ENCODE measurements around the gene KLHL17. TPM values are rescaled to one million over a fixed set of nuclear protein-coding genes. Genes with fewer than 3 reads are reported as not detected.
"Not testable (repeated sequence)": the region's sequence is repeated elsewhere in the genome, so short reads cannot be mapped to it uniquely, and the experiment has no call there.

Gene KLHL17
- total and polyA plus RNA-seq, 10 donors = 12.0 to 31.6 (median 18.8) TPM

DNA sequence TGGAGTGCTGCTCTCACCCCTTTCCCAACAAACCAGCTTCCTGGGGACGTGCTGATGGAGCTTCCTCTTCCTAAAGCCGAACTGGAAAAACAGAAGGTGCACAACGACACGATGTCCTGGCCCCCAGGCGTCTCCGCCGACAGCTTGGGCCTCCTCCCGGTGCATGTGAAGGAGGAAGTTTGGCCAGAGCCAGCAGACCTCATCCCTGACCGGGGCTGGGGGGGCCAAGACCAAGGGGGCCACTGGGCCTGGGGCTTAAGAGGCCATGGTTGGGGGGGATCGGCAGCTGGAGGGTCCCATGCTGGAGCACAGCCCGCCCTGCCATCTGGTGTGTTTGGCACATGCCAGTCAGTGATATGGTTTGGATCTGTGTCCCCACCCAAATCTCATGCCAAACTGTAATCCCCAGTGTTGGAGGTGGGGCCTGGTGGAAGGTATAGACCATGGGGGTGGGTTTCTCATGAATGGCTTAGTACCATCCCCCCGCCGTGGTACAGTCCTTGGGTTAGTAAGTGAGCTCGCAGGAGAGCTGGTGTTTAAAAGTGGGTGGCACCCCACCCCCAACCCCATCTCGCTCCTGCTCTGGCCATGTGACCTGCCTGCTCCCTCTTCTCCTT lies 33.1 kb downstream of the KLHL17 start:
- Histone ChIP-seq H3K4me3 (no peak overlapping the region), H3K27me3 (replicated peaks in 1 of 7) (peaks cover 6 to 84% (median 24%) of the 10 kb centered on the region in 7 donors), H3K4me1 (peaks cover 0 to 28% (median 13%) of the 10 kb centered on the region in 6 donors), H3K9me3 (peaks cover 0 to 17% (median 11%) of the 10 kb centered on the region in 8 donors), H3K36me3 (peaks cover 0 to 5% (median 0%) of the 10 kb centered on the region in 6 donors), H3K27ac (no peak overlapping the region)
- intact Hi-C loops (cut with DNase I; ENCODE audit: low total_unique reads) = no loop called here
- TF ChIP-seq POLR2AphosphoS5 (IDR thresholded peaks at IDR 0.05) (no peak), POLR2A (IDR thresholded peaks at IDR 0.05) (no peak)
- TF ChIP-seq, protein P1, sequence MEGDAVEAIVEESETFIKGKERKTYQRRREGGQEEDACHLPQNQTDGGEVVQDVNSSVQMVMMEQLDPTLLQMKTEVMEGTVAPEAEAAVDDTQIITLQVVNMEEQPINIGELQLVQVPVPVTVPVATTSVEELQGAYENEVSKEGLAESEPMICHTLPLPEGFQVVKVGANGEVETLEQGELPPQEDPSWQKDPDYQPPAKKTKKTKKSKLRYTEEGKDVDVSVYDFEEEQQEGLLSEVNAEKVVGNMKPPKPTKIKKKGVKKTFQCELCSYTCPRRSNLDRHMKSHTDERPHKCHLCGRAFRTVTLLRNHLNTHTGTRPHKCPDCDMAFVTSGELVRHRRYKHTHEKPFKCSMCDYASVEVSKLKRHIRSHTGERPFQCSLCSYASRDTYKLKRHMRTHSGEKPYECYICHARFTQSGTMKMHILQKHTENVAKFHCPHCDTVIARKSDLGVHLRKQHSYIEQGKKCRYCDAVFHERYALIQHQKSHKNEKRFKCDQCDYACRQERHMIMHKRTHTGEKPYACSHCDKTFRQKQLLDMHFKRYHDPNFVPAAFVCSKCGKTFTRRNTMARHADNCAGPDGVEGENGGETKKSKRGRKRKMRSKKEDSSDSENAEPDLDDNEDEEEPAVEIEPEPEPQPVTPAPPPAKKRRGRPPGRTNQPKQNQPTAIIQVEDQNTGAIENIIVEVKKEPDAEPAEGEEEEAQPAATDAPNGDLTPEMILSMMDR (IDR thresholded peaks at IDR 0.05 in 8 of 11, conservative IDR thresholded peaks at IDR 0.05 in 3 of 11) = no peak
- peak; percentile 69 for DNase-seq
- WGBS, 5 donors = 57 to 74% (median 68%) methylated on average over 14 to 15 of the region's 15 CpGs

DNA sequence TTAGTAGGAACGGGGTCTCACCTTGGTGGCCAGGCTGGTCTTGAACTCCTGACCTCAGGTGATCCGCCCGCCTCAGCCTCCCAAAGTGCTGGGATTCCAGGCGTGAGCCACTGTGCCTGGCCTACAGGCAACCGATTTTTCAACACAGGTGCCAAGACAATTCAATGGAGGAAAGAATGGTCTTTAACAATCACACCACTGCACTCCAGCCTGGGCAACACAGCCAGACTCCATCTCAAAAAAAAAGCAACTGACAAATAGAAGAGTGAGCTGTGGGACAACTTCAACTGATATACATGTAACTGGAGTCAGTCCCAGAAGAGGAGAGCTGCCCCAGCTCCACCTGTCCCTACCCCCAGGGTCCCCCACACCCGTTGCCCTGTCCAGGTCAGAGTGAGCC lies 34.2 kb downstream of the KLHL17 start:
- WGBS, 5 donors = 82 to 90% (median 84%) methylated on average over 6 of the region's 6 CpGs
- Histone ChIP-seq H3K9me3 (peaks cover 0 to 17% (median 11%) of the 10 kb centered on the region in 8 donors), H3K27me3 (replicated peaks in 1 of 7) (peaks cover 6 to 93% (median 34%) of the 10 kb centered on the region in 7 donors), H3K4me1 (peaks cover 4 to 39% (median 23%) of the 10 kb centered on the region in 6 donors)
- H3K36me3 ChIP-seq; DNase-seq; intact Hi-C loops (cut with DNase I; ENCODE audit: low total_unique reads); H3K27ac ChIP-seq; H3K4me3 ChIP-seq: not testable (repeated sequence)

DNA sequence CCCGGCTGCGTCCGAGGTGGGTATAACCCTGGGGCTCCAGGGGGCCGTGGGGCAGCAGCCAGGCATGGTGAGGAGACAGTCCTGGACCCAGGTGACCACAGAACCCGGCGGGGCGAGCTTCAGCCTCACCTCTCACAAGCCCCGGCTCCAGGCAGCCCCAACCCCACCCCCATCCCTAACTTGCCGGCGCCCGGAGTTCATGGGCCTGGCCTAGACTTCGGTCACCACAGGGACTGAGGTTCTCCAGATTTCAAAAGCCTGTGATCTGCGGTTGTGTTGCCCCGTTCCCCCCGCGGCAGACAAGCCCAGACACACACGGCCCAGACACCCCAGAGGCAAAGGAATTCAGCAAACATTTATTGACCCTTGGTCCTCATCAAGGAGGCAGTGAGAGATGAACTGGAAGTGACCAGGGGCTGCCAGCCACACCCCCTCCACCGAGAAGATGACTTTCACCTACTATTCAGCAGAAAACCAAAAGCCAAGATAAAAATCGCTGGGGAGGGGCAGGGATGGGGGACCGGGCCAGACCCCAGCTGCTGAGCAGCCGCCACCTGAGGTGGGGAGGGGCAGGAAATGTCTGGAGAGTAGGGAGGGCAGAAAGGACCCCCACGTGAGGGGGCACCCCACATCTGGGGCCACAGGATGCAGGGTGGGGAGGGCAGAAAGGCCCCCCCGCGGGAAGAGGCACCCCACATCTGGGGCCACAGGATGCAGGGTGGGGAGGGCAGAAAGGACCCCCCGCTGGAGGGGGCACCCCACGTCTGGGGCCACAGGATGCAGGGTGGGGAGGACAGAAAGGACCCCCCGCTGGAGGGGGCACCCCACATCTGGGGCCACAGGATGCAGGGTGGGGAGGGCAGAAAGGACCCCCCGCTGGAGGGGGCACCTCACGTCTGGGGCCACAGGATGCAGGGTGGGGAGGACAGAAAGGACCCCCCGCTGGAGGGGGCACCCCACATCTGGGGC lies 35.6 kb downstream of the KLHL17 start:
- Histone ChIP-seq H3K4me3 (no peak overlapping the region), H3K27me3 (replicated peaks in 1 of 7) (peaks cover 6 to 93% (median 49%) of the 10 kb centered on the region in 7 donors), H3K27ac (no peak overlapping the region), H3K36me3 (peaks cover 0 to 5% (median 0%) of the 10 kb centered on the region in 6 donors), H3K9me3 (peaks cover 0 to 17% (median 11%) of the 10 kb centered on the region in 8 donors), H3K4me1 (peaks cover 5 to 53% (median 37%) of the 10 kb centered on the region in 6 donors)
- TF ChIP-seq POLR2AphosphoS5 (IDR thresholded peaks at IDR 0.05) (no peak), POLR2A (IDR thresholded peaks at IDR 0.05) (no peak)
- TF ChIP-seq, protein P1 (IDR thresholded peaks at IDR 0.05 in 8 of 11, conservative IDR thresholded peaks at IDR 0.05 in 3 of 11) = no peak
- peak; percentile 71 for DNase-seq
- intact Hi-C loops (cut with DNase I; ENCODE audit: low total_unique reads) = no loop called here
- WGBS, 5 donors = 27 to 33% (median 28%) methylated on average over 20 to 30 of the region's 30 CpGs

- H3K27ac ChIP-seq = no peak overlapping the region
- no peak for TF ChIP-seq POLR2A (IDR thresholded peaks at IDR 0.05)
- TF ChIP-seq, protein P1 (IDR thresholded peaks at IDR 0.05 in 8 of 11, conservative IDR thresholded peaks at IDR 0.05 in 3 of 11) = no peak
- no peak for TF ChIP-seq POLR2AphosphoS5 (IDR thresholded peaks at IDR 0.05)
- 43 to 51% (median 46%) methylated on average over 20 to 24 of the region's 24 CpGs for WGBS, 5 donors
- peaks cover 0 to 6% (median 3%) of the 10 kb centered on the region in 8 donors for H3K9me3 ChIP-seq
- H3K36me3 ChIP-seq = peaks cover 0 to 5% (median 0%) of the 10 kb centered on the region in 6 donors
- intact Hi-C loops (cut with DNase I; ENCODE audit: low total_unique reads) = no loop called here
- H3K27me3 ChIP-seq (replicated peaks in 1 of 7) = peaks cover 6 to 94% (median 57%) of the 10 kb centered on the region in 7 donors
- peaks cover 5 to 64% (median 48%) of the 10 kb centered on the region in 6 donors for H3K4me1 ChIP-seq
- DNase-seq = no peak
- no peak overlapping the region for H3K4me3 ChIP-seq
Measured at GRCh38 chr1:996851-997712, 36.7 kb downstream of the KLHL17 start.

All from spleen (tissue), 11 donors.